DMS53 treated with DMSO at 0.1 percent for 48 hours (cell line): Measurements from ENCODE around the gene MARF1.
"Not testable (repeated sequence)": the region's sequence is repeated elsewhere in the genome, so short reads cannot be mapped to it uniquely, and the experiment has no call there.

ENCODE experiments used
- DNase-seq: peaks from one replicate; lab custom pipeline; 2025; ENCODE audit not compliant: unreplicated experiment; lab: John Stamatoyannopoulos, UW

The MARF1 gene

DNA sequence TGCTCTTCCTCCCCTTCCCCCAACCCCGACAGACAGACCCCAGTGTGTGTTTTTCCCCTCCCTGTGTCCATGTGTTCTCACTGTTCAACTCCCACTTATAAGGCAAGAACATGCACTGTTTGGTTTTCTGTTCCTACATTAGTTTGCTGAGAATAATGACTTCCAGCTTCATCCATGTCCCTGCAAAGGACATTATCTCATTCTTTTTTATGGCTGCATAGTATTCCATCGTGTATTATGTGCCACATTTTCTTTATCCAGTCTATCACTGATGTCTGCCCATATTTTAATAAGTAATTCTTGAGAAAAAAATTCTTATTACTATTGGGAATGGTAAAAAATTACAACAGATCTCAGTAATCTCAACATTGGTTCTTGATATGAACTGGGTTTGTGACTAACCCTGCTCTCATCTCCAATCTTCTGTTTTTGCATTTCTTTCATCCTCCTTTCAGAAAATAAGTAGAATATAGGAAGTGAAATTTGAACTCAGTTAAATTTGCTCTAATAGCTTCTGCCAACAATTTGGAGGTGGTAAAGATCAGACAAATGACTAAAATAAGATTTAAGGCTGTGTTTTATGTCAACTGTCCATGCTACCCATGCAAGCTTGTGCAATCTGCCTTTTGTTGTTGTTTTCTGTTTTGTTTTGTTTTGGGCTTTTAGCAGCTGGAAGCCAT lies 11.1 kb downstream of the MARF1 start:
- no peak for DNase-seq

DNA sequence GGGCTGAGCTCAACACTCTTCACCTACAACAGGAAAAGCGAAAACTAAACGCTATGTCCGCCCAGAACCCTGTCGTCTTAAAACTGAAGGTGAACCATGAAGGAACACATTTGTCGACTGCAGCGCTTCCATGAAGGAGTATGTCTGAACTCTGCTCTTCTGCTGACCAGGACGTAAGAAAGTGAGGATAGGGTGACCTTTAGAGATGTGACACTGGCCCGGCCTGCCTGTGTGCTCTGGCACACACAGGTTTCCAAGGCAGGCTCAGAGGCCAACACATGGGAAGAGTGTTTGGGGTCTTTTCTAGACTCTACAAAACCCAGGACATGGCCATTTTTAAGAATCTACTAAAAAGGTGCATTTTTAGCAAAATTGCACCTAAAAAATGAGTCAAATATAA lies 21.1 kb downstream of the MARF1 start:
- no peak for DNase-seq

DNA sequence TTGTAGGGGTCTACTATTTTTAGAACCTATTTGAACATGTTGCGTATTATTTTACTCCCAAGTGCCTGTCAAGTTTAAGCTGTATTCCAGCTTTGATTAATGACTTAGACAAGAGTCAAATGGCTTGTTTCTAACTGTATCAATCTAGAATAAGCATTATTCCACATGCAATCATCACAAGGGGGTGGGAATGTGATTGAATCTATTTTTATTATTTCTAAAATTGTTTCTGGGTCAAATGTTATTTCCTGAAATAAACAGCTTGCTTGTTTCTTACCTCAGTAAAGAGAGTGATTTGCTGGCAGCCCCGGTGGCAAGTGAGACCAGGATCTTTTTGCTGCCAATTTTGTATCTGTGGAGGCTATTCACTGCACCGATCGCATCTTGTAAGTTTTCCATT lies 21.5 kb downstream of the MARF1 start:
- no peak for DNase-seq

DNA sequence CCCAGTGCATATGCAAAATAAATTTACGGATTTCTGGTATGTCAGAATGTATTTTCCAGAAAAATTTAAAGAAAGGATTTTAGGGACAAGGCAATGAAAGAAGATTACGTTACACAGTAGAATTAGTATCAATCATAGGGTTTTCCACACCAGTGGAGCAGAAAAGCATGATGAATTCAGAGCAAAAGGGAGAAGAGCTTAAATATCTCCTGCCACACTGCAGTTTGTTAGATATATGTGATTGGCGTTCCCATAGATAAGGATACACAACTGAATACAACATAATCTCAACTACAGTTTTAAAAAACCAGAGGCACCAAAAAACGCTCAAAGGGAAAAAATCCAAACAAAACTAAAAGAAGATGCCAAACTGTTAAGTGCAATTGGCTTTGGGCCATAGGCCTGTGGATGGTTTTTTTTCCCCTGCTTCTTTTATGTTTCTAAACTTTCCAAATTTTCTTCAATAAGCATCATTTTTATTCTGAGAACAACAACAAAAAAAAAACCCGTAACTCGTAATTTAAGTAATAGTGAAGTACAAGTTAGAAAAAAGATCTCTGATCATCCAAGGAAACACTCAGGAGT lies 22.3 kb downstream of the MARF1 start:
- DNase-seq = no peak

DNA sequence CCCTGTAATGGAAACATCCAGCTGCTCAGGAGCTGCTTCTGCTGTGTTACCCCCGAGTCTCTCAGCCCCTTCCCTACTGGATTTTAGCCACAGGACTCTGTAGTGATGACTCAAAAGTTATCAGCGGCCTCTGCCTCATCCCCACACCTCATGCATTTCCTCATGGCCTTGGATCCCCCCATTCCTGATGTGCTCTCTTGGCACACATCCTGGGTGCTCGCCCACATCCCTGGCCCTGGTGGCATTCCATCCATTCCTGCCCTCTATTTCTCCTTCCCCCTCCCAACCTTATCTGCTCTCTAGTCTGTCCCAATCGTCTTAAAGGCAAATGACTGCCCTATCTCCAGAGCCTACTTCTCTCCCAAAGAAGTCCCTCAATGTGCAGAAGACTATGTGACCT lies 24.6 kb downstream of the MARF1 start:
- no peak for DNase-seq

DNA sequence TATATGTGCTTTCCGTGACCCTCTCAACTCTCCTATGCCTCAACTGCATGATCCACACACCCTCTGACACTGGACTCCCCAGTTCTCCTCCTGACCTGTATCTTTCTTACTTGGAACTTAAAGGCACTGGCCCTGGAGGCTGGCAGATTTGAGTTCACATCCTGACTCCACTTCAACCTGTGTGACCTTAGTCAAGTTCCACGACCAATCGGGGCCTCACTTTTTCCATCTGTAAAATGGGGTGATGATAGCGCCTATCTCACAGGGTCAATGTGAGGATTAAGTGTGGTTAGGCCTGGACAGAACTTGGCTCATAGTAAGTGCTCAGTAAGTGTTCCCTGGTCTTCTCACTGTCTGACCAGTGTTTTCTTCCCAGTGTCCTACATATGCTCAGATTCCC lies 25.1 kb downstream of the MARF1 start:
- no peak for DNase-seq

DNA sequence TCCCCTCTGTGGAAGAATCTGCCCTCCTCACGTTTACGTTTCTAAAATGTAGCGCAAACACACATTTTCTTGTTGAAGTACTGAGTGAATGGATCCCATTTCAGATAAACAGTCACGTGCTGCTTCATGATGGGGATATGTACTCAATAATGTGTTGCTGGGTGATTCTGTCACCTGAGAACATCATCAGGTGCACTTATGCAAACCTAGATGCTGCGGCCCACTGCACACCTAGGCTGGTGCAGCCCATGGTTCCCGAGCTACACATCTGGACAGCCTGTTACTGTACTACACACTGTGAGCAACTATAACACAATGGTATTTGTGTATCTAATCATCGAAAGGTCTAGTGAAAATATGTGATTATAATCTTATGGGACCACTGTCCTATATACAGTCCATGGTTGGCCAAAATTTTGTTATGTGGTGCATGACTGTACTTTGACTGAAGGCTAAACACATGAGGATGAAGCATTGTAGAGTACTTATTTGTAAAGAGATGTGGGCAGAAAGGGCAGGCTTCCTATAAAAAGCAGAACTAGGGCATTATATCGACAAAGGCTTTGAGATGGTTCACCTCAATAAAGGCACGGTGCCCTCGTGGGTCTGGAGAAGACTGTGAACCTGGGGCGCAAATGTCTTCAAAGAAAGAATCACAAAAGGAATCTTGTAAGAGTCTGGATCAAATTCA lies 26.3 kb downstream of the MARF1 start:
- DNase-seq = no peak

DNA sequence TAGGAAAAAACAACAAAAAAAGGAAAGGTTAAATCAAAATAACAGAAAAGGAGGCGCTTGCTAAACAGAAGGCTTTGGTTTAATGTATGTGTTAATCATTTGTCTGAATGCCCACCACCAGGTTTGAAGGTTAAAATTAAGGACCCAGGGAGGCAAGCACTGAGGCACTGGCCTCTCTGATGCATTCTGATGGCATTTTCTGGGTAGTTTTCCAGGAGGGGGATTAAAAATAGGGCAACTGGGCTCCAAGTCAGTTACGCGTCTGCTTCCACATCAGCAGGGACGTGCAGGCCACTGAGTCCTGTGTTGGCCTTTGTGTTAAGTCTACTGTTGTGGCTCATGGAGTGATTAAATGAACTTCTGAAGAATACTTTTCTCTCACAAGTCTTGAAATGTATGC lies 26.9 kb downstream of the MARF1 start:
- no peak for DNase-seq

DNA sequence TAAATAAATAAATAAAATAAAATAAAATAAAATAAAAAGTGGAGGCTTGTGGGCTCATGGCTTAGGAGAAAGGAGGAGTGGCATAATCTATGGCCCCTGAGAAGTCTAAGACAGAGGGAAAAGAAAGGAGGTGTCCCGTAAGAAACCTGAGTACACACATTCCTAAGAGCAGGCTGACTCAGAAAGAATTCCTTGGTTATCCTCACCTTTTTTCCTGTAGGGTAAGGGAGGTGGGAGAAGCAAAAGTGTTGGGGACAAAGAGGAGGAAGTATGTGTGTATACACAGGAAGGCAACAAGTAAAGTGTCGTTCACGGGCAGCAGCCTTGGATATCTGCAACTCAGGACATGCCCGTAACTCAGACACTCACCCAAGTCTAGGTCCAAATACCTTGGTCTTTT lies 29.3 kb downstream of the MARF1 start:
- DNase-seq = no peak

DNA sequence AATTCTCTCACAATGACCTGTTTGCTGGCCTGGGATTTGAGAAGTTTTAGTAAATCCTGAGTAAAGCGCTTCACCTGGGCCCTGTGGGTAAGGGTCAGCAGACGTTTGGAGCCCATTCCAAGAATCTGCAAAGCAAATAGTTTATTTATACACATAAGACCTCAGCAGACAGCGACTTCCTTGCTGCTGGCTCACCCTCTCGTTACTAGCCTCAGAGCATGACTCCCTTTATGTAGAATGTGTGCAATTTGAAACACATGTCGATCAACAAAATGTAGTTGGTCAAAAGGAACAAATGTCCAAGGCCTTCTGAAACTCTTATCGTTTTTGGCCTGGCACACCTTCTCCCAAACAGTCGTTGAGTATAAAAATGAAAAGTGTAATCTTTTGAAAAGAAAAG lies 31.3 kb downstream of the MARF1 start:
- no peak for DNase-seq

DNA sequence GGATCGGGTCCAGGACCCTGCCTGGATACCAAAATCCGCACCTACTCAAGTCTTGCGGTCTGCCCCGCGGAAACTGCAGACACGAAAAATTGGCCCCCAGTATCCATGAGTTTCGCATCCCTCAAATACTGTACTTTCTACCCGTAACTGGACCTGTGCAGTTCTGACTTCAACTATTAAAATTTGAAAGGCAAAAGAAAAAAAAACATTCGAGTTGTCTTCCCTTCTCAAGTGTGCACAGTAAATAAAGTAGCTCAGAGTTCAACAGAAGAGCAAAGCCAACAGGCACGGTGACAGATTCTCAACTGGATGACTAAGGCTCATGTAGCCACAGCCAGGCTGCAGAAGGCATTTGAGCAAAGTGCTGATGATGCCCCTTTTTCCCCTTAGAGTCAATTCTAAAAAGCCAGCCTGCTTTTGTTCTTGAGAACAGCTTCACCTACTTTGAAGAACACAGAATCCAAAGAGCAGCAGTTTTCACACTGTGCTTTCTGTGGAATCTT lies 32.5 kb downstream of the MARF1 start:
- DNase-seq = no peak

DNA sequence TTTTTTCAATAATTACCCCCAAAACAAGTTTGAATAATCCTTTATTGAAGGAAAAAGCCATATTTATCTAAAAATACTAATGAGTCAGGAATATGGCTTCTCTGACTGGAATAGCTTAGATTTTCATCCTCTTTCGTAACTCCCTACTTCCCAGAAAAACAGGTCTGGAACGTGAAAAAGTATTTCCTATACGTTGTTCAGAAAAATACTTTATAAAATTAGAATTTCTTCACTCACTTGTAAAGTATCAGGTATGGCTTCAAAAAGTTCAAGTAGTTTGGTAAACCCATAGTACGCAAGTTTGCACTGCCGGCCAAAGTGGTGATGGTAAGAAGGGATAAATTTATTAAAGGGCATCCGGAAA lies 33.7 kb downstream of the MARF1 start:
- no peak for DNase-seq

DNA sequence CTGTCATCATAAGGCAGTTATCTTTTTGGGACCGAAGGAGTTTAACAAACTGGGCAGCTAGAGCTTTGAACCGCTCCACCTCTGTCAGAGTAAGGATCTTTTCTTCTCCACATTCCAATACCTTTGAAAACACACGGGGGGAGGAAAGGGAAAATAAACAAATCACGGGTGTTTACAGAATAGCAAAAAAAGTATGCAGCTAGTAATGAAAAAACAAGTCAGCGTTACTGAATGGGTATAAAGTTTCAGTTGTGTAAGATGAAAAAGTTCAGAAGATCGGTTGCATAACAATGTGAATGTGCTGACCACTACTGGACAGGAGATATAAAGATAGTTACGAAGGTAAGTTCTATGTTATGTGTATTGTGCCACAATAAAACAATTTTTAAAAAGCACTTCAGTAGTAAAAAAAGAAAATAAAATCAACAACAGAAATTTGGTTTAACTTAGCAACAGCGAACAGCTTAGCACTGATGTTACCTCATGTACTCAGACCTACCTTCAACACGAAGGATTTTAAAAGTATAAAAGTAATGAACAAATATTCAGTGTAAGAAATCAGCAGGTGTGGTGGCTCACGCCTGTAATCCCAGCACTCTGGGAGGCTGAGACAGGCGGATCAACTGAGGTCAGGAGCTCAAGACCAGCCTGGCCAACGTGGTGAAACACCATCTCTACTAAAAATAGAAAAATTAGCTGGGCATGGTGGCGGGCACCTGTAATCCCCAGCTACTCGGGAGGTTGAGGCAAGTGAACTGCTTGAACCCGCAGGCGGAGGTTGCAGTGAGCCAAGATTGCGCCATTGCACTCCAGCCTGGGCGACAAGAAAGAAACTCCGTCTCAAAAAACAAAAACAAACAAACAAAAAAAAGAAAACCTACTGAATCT lies 34.3 kb downstream of the MARF1 start:
- DNase-seq = no peak

DNA sequence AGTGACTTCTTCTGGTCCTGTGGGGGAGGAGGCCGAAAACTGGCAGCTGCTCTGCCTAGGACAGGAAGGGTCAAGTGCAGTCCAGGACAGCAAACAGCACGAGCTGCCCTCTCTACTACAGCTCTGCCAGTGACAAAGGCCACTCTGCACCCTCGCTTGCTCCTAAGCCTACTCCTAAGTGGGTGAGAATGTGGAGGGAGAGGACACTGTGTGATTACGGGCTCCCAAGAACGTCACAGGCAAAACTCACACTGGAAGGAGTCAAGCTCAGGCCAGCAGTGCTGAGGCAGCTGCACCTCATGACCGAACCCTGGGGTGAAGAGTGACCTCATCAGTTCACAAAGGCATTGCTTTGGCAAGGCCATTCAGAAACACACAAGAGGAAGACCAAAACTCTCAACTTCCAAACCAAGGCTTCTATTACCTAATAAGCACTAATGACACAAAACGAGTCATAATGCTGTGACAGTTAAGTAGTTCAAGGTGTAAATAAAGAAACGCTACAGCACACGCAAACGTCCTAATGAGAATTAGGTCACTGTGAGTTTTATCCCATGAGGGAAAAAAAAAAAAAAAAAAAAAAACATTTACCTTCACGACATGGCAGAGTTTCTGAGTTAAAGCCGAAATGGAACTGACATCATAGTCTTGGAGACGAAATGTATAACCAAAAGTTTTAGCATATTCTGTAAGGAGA lies 35.1 kb downstream of the MARF1 start:
- DNase-seq = no peak

DNA sequence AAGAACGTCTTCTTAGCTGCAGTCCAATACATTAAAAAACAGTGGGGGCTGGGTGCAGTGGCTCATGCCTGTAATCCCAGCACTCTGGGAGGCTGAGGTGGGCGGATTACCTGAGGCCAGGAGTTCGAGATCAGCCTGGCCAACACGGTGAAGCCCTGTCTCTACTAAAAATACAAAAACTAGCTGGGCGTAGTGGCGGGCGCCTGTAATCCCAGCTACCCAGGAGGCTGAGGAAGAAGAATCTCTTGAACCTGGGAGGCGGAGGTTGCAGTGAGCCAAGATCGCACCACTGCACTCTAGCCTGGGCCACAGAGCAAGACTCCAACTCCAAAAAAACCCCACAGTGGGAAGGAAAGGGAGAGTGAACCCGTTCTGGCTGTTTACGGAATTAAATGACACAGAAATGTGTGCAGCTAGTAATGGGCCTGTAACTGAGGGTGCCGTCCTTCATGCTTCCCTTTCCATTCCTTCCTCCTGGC lies 35.7 kb downstream of the MARF1 start:
- not testable (repeated sequence) for DNase-seq

DNA sequence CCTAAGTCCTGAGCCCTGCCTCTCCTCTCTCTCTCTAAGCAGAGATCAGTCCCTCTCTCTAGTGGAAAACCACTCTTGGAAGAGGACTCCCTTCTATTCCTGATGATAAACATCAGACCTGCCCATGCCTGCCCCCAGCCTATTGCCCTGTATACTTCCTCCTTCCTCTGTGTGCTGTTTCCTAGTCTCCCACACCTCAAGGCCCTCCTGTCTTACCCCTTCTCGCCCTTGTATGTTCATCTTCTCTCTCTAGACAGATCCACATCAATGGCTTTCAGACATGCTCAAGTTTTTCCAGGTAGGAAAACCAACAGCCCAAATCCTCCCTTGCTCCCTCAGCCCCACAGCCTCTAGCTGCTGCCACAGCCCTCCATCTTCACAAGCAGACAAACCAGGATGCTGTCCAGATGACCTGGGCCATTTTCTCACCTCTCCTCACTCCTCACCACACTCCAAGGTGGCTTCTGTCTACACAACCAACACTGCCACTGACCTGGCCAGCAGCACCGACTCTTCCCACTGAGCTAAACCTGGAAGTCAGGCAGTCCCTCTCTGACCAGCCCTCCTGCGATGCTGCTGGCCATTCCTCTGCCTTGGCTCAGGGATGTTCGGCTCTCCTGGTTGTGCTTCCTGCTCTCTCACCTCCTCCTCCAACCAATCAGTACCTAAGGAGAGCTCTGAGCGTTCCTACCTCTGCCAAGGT lies 36.3 kb downstream of the MARF1 start:
- no peak for DNase-seq

DNA sequence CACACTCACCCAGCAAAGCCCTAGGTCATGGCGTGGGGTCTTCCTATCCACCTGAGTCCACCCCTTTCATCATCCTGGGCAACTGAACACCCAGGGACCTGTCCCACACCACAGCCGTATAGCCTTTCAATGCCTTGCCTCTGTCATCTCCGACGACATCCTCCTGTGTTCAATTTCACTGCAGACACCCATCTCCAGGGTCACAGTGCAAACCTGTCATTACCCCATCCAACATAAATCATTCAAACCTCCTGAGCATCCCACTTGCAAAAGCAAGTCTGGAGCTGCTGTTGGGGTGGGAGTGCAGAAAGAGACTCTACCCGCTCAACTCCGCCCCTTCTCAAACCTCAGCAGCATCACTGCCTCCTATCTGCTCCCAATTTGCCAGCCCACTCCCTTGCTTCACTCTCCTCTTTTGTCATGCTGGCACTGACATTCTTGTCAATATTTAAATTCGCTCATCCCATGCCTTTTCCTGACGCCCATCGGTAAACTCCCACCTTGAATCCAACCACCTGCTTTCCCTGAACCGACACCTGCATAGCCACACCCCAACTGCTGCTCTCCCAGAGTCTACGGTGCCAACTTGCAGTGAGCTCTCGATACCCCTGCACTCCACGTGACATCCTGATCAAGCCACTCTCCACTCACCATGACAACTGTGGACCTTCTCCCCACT lies 37.0 kb downstream of the MARF1 start:
- DNase-seq = no peak

DNA sequence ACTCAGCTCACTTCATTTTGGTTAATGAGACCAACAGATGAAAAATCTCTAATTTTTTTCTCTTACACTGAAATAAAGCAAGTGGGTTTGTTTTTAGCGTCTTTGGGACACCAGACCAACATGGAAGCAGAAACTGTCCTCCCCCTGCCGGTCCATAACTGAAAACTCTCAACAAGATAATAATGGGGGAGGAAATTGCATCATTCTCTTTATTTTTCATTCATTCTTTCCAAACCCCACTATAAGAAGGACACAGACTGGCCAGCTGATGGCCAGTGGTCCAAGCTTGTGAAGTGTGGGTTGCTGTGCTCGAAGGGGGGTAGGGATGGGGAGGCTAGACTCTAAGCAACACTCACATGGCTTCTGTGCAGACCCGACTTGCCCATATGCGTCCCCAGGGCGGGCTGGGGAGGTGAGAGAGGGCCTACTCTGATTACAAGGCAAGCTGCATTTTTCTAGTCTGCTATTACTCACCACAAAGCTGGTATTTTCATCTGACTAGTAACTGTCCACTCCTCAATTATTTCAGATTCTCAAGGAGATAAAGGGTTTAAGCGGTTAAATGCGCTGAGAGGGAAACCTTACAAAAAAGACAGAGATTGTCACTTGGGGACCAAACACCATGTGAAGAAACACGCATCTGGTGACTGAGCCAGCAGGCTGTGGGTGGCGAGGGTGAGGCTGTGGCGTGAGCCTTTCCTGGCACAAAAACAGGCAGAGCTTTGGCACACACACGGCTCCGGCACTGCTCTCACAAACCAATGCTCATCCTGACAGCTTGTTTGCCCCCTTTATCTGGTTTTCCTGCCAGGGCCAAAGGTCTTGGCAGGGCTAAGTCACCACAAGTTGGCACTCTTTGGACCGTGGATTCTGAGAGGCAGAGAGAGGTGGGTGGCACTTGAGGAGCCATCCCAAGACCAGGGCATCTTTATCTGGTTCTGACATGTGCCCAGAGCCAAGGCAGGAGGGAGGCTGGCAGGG lies 38.2 kb downstream of the MARF1 start:
- no peak for DNase-seq
